HepG2 (cell line): Measurements from ENCODE around the gene SIAH2. TPM values are rescaled to one million over a fixed set of nuclear protein-coding genes. Genes with fewer than 3 reads are reported as not detected.
A peak's percentile ranks its signal among the peaks of the same experiment; 100 is the strongest.

Experiments
- CHCHD3 ChIP-seq: sonication (generic); formaldehyde crosslinking; IDR thresholded peaks from 2 replicates; pipeline ENCODE4 v1.8.0; 2022; ENCODE audit warnings: mild to moderate bottlenecking, missing genetic modification reagents, moderate library complexity
- FOXP1 ChIP-seq, 2 experiments: fragments of 450-650 bp in 1 of 2; IDR thresholded peaks; 2 replicates each; pipeline ENCODE4 v1.6.1; 2017 to 2018; ENCODE audit warnings: antibody characterized with exemption in 1 of 2
- GATAD1 ChIP-seq: IDR thresholded peaks from 2 replicates; pipeline ENCODE4 v1.6.1; 2016; ENCODE audit warnings: missing genetic modification reagents, missing compliant biosample characterization
- GFI1 ChIP-seq: sonication (generic); formaldehyde crosslinking; IDR thresholded peaks from 2 replicates; pipeline ENCODE4 v1.5.0; 2020; ENCODE audit warnings: missing genetic modification reagents, mild to moderate bottlenecking, borderline replicate concordance
- HMG20A ChIP-seq: IDR thresholded peaks from 2 replicates; pipeline ENCODE4 v1.6.1; 2016; ENCODE audit warnings: borderline replicate concordance
- MAFG ChIP-seq: sonication (generic); formaldehyde crosslinking; IDR thresholded peaks from 2 replicates; pipeline ENCODE4 v1.5.1; 2020; ENCODE audit warnings: mild to moderate bottlenecking, missing genetic modification reagents
- MXD4 ChIP-seq: IDR thresholded peaks from 2 replicates; pipeline ENCODE4 v1.6.1; 2016; ENCODE audit warnings: mild to moderate bottlenecking, missing biosample characterization, missing genetic modification reagents
- MXI1 ChIP-seq: IDR thresholded peaks from 3 replicates; pipeline ENCODE4 v1.6.1; 2012; ENCODE audit warnings: low read depth, low read length, inconsistent platforms, borderline replicate concordance
- NFATC3 ChIP-seq: sonication (generic); formaldehyde crosslinking; IDR thresholded peaks from 2 replicates; pipeline ENCODE4 v1.5.1; 2020; ENCODE audit warnings: mild to moderate bottlenecking, missing genetic modification reagents
- PHF5A ChIP-seq: IDR thresholded peaks from one replicate; pipeline ENCODE4 v1.6.1; 2018; ENCODE audit warnings: low read depth, missing genetic modification reagents; ENCODE audit not compliant: unreplicated experiment
- PITX1 ChIP-seq: sonication (generic); formaldehyde crosslinking; IDR thresholded peaks from 2 replicates; pipeline ENCODE4 v1.5.1; 2020; ENCODE audit warnings: mild to moderate bottlenecking, missing genetic modification reagents
- PRMT3 ChIP-seq: sonication (generic); formaldehyde crosslinking; IDR thresholded peaks from 2 replicates; pipeline ENCODE4 v1.8.1; 2022; ENCODE audit warnings: low read depth, mild to moderate bottlenecking, moderate library complexity, missing genetic modification reagents, borderline replicate concordance
- REXO4 ChIP-seq: sonication (generic); formaldehyde crosslinking; IDR thresholded peaks from 2 replicates; pipeline ENCODE4 v1.8.0; 2022; ENCODE audit warnings: missing genetic modification reagents, mild to moderate bottlenecking, borderline replicate concordance
- RFXAP ChIP-seq: sonication (generic); formaldehyde crosslinking; IDR thresholded peaks from 2 replicates; pipeline ENCODE4 v1.4.0; 2020; ENCODE audit warnings: missing genetic modification reagents, borderline replicate concordance
- SALL2 ChIP-seq: sonication (generic); formaldehyde crosslinking; IDR thresholded peaks from 2 replicates; pipeline ENCODE4 v1.8.1; 2023; ENCODE audit warnings: mild to moderate bottlenecking, missing genetic modification reagents, inconsistent platforms
- ZNF251 ChIP-seq: sonication (generic); formaldehyde crosslinking; IDR thresholded peaks from 2 replicates; pipeline ENCODE4 v1.9.0; 2021; ENCODE audit warnings: mild to moderate bottlenecking, missing genetic modification reagents
- ZNF7 ChIP-seq: IDR thresholded peaks from 2 replicates; pipeline ENCODE4 v1.6.1; 2016; ENCODE audit warnings: missing biosample characterization, missing genetic modification reagents
- polyA plus RNA-seq, 8 experiments: library from polyadenylated mRNA; depleted of rRNA in 3 of 8; stranded (reverse) in 7 of 8; unstranded in 1 of 8; fragments of >200 nt; fragmentation: Illumina TruSeq in 4 of 8; extraction: Trizol in 4 of 8; gene quantifications; 2 replicates each; pipeline versions ENCODE4 v1.2.1 to v1.2.3, GENCODE V29; 2011 to 2016; ENCODE audit warnings: low read depth in 4 of 8, missing spikeins in 1 of 8, mixed read lengths in 1 of 8; ENCODE audit not compliant: insufficient read depth in 1 of 8
- total RNA-seq, 5 experiments: library from RNA; depleted of rRNA; stranded (reverse); fragments of >200 nt; fragmentation: Illumina TruSeq; extraction: Trizol; gene quantifications; 2 replicates each; pipeline ENCODE4 v1.2.3, GENCODE V29; 2016; ENCODE audit warnings: low read depth in 1 of 5
- TF ChIP-seq, protein P1 (sequence below): sonication (generic); formaldehyde crosslinking; IDR thresholded peaks from 2 replicates; pipeline ENCODE4 v1.8.1; 2023; ENCODE audit warnings: mild to moderate bottlenecking, missing genetic modification reagents
- TF ChIP-seq, protein P2 (sequence below): sonication (generic); formaldehyde crosslinking; IDR thresholded peaks from 2 replicates; pipeline ENCODE4 v1.5.1; 2020; ENCODE audit warnings: missing genetic modification reagents, mild to moderate bottlenecking, borderline replicate concordance
- TF ChIP-seq, protein P3 (sequence below): sonication (generic); formaldehyde crosslinking; IDR thresholded peaks from 2 replicates; pipeline ENCODE4 v1.8.0; 2022; ENCODE audit warnings: mild to moderate bottlenecking, missing genetic modification reagents; ENCODE audit not compliant: insufficient replicate concordance
- TF ChIP-seq, protein P4 (sequence below): sonication (generic); formaldehyde crosslinking; IDR thresholded peaks from 2 replicates; pipeline ENCODE4 v1.4.0; 2020; ENCODE audit warnings: mild to moderate bottlenecking, low read depth, missing genetic modification reagents
- TF ChIP-seq, protein P5 (sequence below): sonication (generic); formaldehyde crosslinking; conservative IDR thresholded peaks from 2 replicates; pipeline ENCODE4 v1.4.0; 2020; ENCODE audit warnings: missing genetic modification reagents

The SIAH2 gene
- total and polyA plus RNA-seq, 2 of the 13 experiments (the other 11 are each of a cell fraction or from before 2014, with no cell fraction given) = 71.8 to 117 TPM

DNA sequence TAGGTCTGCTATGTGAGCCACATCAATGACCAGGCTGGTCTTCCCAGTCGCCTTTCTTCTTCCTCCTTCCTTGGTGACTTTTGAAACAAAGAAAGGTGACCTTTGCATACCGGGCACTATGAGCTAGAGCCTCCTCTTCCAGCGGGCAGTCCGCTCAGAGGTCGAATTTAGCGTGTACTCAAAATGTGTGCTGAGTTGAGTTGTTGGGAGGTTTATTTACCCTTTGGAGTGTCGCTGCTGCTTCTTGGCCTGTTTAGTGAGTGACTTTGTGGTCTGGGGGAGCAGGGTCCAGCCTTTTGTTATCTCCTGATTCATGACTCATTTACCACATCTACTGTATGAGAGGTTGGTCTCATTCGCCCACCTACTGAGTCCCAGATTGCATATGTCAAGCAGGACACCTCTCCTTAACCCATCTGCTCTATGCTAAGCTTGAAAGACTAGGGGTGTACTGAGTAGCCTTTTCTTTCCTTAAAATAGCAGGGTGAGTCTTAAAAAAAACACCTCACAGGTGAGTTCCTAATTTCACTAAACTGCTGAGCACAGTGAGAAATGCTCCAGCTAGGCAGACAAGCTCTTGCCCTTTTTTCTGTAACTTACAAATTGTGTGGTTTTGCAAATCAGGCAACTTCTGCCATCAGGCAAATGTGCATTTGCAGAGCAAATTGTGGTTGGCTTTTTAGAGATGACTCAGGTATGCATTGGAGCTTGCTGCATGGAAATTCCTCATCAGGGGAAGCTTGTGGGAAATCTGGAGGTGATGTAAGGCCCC, 3.2 kb upstream of the SIAH2 start (continued):
- TF ChIP-seq, protein P1, sequence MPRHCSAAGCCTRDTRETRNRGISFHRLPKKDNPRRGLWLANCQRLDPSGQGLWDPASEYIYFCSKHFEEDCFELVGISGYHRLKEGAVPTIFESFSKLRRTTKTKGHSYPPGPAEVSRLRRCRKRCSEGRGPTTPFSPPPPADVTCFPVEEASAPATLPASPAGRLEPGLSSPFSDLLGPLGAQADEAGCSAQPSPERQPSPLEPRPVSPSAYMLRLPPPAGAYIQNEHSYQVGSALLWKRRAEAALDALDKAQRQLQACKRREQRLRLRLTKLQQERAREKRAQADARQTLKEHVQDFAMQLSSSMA (CRISPR knock-in tag) = no peak
- TF ChIP-seq, protein P2, sequence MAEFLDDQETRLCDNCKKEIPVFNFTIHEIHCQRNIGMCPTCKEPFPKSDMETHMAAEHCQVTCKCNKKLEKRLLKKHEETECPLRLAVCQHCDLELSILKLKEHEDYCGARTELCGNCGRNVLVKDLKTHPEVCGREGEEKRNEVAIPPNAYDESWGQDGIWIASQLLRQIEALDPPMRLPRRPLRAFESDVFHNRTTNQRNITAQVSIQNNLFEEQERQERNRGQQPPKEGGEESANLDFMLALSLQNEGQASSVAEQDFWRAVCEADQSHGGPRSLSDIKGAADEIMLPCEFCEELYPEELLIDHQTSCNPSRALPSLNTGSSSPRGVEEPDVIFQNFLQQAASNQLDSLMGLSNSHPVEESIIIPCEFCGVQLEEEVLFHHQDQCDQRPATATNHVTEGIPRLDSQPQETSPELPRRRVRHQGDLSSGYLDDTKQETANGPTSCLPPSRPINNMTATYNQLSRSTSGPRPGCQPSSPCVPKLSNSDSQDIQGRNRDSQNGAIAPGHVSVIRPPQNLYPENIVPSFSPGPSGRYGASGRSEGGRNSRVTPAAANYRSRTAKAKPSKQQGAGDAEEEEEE (CRISPR knock-in tag) = no peak
- TF ChIP-seq NFATC3 (CRISPR knock-in tag) = no peak
- TF ChIP-seq PHF5A (CRISPR knock-in tag) = peak; percentile 6
- no peak for TF ChIP-seq MAFG (CRISPR knock-in tag)
- no peak for TF ChIP-seq MXD4 (CRISPR knock-in tag)
- TF ChIP-seq PRMT3 = no peak
- TF ChIP-seq GATAD1 (CRISPR knock-in tag) = no peak; the same call in 1 of the 2 replicates
- TF ChIP-seq, protein P3, sequence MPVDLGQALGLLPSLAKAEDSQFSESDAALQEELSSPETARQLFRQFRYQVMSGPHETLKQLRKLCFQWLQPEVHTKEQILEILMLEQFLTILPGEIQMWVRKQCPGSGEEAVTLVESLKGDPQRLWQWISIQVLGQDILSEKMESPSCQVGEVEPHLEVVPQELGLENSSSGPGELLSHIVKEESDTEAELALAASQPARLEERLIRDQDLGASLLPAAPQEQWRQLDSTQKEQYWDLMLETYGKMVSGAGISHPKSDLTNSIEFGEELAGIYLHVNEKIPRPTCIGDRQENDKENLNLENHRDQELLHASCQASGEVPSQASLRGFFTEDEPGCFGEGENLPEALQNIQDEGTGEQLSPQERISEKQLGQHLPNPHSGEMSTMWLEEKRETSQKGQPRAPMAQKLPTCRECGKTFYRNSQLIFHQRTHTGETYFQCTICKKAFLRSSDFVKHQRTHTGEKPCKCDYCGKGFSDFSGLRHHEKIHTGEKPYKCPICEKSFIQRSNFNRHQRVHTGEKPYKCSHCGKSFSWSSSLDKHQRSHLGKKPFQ (CRISPR knock-in tag) = no peak
- peak; percentile 58 for TF ChIP-seq PITX1 (CRISPR knock-in tag)
- TF ChIP-seq CHCHD3 (CRISPR knock-in tag) = no peak
- no peak for TF ChIP-seq SALL2
- TF ChIP-seq, protein P4, sequence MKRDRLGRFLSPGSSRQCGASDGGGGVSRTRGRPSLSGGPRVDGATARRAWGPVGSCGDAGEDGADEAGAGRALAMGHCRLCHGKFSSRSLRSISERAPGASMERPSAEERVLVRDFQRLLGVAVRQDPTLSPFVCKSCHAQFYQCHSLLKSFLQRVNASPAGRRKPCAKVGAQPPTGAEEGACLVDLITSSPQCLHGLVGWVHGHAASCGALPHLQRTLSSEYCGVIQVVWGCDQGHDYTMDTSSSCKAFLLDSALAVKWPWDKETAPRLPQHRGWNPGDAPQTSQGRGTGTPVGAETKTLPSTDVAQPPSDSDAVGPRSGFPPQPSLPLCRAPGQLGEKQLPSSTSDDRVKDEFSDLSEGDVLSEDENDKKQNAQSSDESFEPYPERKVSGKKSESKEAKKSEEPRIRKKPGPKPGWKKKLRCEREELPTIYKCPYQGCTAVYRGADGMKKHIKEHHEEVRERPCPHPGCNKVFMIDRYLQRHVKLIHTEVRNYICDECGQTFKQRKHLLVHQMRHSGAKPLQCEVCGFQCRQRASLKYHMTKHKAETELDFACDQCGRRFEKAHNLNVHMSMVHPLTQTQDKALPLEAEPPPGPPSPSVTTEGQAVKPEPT (CRISPR knock-in tag) = no peak
- TF ChIP-seq, protein P5, sequence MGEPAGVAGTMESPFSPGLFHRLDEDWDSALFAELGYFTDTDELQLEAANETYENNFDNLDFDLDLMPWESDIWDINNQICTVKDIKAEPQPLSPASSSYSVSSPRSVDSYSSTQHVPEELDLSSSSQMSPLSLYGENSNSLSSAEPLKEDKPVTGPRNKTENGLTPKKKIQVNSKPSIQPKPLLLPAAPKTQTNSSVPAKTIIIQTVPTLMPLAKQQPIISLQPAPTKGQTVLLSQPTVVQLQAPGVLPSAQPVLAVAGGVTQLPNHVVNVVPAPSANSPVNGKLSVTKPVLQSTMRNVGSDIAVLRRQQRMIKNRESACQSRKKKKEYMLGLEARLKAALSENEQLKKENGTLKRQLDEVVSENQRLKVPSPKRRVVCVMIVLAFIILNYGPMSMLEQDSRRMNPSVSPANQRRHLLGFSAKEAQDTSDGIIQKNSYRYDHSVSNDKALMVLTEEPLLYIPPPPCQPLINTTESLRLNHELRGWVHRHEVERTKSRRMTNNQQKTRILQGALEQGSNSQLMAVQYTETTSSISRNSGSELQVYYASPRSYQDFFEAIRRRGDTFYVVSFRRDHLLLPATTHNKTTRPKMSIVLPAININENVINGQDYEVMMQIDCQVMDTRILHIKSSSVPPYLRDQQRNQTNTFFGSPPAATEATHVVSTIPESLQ (CRISPR knock-in tag) = no peak
- peak; percentile 48; the same call in 1 of the 3 replicates for TF ChIP-seq MXI1
- no peak for TF ChIP-seq FOXP1 (IDR thresholded peaks at IDR 0.05)
- TF ChIP-seq FOXP1 (CRISPR knock-in tag; IDR thresholded peaks at IDR 0.05) = peak; percentile 87
- no peak for TF ChIP-seq REXO4 (CRISPR knock-in tag)
- no peak for TF ChIP-seq ZNF7
- TF ChIP-seq HMG20A (CRISPR knock-in tag) = peak; percentile 84; the same call in 1 of the 2 replicates
- TF ChIP-seq RFXAP (CRISPR knock-in tag) = 0 out of 2 replicates have a peak, but pooled peaks have one; percentile 52
- no peak for TF ChIP-seq ZNF251 (CRISPR knock-in tag)
- peak; percentile 66; the same call in 1 of the 2 replicates for TF ChIP-seq GFI1 (CRISPR knock-in tag)
